SHP77 treated with DMSO at 0.1 percent for 48 hours (cell line): Measurements from ENCODE around the gene CHN2.
"Not testable (repeated sequence)": the region's sequence is repeated elsewhere in the genome, so short reads cannot be mapped to it uniquely, and the experiment has no call there.

Source experiments
- DNase-seq: peaks from one replicate; lab custom pipeline; 2025; lab: John Stamatoyannopoulos, UW

The CHN2 gene

DNA sequence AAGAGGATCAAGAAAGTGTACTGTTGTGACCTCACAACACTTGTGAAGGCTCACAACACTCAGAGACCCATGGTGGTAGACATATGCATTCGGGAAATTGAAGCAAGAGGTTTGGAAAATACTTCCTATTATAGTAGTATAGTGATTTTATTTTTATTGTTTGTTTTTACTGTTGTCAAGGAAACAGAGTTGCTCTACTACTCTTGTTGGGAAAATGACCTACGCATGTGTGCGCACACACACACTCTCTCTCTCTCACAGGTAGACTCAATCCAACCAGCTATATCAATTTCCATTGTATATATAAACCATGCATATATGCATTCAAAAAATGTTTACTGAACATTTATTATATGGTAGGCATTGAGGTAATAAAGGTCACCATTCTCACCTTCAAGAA is 305.4 kb downstream of the CHN2 start:
- DNase-seq, result no peak

DNA sequence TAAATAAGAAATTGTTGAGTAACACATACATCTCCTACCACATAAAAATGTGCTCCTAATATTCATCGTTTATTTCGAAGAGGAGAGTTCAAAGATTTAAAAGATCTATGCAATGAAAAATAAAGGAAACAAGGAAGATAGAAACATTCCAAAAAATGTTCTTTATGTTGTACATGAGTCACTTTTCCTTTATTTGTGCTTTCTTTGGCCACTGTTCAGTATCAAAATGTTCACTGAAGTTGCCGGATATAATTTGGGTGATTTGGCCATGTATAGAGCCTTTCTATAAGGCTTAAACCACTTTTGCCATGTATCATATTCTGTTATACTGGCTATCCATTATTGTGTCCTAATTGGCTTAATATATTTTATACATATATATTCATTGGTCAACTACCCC is 306.1 kb downstream of the CHN2 start:
- DNase-seq, result no peak

DNA sequence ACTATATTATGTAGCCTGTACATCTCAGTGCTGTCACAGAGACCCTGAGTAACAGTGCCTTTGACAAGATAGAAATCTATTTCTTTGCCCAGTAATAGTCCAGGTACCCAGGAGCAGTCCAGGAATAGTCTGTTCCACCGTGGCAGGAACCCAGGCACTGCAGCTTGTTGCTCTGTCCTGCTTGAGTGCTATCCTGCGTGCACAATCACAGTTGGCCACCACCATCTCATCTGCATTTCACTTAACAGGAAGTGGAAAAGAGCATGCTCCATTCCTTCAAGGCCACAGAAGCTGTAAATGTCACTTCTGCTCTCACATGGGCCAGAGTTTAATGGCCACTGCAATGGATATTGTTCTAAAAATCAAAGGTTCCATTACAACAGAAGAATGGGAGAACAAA is 307.6 kb downstream of the CHN2 start:
- DNase-seq, result no peak

DNA sequence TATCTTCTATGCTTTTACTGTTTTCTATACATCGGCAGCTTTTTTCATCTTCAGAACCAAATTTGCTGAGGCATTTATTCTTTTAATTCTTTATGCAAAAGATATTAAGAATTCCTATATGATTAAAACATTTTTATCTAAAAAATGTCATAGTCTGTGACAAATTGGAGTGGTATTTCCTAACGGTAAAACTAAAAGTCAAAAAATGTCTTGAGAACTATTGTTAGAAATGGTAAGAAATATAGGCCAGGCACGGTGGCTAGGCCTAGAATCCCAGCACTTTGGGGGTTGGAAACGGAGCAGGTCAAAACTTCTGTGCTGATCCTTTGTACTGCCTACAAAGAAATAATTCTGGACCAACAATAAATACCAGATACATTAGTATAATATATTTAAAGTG is 311.4 kb downstream of the CHN2 start:
- no peak for DNase-seq

DNA sequence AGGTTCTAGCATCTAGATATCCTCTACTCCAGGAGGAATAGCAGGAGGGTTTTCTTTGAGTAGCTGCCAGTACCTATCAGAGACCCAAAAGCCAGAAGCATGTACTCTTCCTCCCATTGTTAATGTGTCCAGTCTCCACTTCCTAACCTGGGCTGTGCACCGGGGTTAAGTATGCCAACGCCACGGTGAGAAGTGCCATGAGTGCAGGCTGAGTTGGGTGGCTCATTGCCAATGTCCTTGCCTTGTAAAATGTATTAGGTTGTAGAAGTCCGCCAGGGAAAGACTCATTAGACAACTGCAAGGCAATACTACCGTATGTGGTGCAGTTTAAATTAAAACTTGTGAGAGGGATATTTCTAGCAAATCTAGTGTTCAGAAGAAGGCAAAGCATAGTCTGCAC is 314.0 kb downstream of the CHN2 start:
- DNase-seq, result no peak

DNA sequence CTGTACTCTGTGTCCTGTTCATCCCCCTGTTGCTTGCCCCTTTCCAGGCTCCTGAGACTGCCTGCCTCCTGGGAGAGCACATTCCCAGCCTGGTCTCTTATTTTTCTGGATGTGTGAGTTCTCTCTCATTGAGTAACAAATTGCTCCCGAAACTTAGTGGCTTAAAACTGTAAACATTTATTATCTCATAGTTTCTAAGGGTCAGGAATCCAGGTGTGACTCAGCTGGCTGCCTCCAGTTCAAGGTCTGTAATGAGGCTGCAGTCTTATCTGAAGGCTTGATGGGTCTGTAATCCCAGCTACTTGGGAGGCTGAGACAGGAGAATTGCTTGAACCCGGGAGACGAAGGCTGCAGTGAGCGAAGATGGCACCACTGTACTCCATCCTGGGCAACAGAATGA is 315.5 kb downstream of the CHN2 start:
- DNase-seq, result no peak

DNA sequence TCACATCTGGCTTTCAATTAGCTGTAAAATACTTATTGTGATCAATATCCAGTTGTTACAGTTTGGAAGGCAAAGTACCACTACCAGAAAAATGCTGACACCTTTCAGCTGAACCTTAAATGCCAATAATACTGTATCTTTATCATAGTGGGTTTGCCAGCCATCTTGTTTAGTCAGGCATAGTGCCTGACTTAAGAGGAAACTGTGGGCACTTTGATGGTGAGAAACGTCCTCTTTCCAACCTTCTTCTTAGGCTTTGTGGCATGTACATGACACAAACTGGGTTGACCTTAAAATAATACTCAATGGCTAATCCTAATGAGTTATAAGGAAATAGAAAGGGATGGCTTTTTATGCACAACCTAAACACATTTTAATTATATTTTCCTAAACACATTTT is 316.8 kb downstream of the CHN2 start:
- no peak for DNase-seq

DNA sequence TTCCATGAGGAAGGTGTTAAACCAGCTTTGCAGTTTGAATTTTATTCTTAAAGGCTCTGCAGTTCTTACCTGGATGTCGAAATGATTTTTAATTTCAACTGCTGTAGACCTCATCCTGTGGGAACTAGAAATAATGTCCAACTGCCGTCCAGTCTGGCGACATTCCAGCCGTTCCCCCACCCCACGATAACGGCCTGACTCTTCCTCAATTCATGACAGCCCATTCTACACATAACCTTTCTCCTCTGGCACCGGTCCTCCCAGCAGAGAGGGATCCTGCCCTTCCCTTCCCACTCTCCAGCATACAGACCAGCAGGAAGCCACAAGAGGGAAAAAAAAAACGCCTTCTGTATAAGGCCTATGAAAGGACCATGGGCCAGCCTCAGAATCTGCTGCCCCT is 317.3 kb downstream of the CHN2 start:
- DNase-seq, result no peak

DNA sequence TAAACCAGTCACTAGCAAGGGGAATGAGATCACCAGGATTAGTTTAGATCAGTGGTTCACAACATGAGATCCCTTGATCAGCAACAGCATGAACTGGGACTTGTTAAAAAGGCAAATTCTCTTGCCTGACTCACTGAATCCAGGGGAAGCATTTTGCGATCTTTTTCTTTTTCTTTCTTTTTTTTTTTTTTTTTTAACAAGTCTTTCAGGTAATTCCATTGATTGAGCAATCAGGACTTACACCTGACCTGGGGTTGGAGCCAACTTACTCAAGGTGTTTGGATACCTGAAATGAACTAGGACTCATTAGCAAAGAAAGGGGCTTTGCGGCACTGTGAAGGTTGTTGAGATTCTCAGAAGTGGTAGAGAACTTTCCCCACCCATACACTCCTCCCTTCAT is 321.9 kb downstream of the CHN2 start:
- no peak for DNase-seq

DNA sequence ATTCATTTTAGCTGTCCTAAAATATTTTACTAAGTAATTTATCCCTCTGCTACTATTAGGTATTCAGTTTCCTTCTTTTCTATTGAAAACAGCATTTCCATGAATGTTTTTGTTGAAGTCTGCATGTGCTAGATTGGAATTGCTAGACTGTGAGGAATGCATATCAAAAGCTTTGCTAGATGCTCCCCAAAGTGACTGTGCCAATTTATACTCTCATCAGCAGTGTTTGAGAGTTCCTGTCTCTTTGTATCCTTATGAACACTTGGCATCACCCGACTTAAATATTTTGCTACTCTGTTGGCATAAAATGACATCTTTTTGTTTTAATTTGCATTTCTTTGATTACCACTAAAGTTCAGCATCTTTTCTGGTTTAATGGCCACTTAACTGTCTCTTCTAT is 324.0 kb downstream of the CHN2 start:
- DNase-seq, result no peak

DNA sequence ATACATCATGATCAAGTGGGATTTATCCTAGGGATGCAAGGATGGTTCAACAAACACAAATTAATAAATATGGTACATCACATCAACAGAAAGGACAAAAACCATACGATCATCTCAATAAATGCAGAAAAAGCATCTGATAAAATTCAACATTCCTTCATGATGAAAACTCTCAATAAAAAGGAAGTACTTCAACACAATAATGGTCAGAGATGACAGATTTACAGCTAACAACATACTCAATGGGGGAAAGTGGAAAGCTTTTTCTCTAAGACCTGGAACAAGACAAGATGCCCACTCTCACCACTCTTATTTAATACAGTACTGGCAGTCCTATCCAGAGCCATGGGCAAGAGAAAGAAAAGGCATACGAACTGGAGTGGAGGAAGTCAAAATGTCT is 329.2 kb downstream of the CHN2 start:
- DNase-seq, result no peak

DNA sequence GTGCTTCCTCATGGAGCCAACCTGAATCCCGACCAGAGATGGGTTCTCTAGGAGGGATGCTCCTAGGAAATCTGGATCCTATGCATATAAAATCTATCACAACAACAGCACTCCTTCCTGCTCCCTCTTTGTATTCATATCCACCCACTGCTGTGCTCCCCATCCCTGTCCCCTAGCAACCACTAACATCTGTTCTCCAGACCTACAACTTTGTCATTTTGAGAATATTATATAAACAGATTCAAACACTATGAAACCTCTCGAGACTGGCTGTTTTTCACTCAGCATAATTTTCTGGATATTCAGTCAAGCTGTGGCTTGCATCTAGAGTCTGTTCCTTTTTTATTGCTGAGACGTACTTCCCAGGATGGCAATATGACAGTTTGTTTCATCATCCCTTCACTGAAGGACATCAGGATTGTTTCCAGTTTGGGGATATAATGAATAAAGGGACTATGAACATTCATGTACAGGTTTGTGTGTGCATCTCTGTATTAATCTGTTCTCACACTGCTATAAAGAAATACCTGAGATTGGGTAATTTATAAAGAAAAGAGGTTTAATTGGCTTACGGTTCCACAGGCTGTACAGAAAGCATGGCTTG is 333.0 kb downstream of the CHN2 start:
- no peak for DNase-seq

DNA sequence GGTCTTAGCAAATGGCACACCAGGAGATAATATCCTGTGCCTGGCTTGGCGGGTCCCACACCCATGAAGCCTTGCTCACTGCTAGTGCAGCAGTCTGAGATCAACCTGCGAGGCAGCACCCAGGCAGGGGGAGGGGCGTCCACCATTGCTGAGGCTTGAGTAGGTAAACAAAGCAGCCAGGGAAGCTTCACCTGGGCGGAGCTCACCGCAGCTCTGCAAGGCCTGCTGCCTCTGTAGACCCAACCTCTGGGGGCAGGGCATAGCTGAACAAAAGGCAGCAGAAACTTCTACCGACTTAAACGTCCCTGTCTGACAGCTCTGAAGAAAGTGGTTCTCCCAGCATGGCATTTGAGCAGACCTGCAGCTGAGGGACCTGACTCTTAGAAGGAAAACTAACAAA is 334.0 kb downstream of the CHN2 start:
- not testable (repeated sequence) for DNase-seq
